ENCODE measurements around the gene MAIP1.

DNA sequence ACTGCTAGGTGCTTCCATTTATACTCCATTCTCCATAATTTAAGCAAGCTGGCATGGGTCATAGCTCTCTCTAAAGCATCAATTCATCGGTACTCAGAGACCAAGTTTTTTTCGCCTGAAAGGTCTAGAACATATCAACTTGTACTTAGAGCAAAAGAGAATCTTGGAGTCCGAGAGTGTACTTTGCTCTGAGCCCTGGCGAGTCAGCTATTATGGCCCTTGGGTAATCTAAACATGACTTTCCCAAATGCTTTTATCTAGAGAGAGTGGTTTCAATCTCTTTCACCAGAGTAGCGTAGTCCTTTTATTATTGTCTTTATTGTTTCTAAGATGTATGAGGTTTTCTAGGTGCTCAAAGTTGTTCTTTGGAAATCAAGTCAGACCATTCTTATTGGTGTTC is 34.4 kb downstream of the MAIP1 start:
- TF ChIP-seq, protein P1, sequence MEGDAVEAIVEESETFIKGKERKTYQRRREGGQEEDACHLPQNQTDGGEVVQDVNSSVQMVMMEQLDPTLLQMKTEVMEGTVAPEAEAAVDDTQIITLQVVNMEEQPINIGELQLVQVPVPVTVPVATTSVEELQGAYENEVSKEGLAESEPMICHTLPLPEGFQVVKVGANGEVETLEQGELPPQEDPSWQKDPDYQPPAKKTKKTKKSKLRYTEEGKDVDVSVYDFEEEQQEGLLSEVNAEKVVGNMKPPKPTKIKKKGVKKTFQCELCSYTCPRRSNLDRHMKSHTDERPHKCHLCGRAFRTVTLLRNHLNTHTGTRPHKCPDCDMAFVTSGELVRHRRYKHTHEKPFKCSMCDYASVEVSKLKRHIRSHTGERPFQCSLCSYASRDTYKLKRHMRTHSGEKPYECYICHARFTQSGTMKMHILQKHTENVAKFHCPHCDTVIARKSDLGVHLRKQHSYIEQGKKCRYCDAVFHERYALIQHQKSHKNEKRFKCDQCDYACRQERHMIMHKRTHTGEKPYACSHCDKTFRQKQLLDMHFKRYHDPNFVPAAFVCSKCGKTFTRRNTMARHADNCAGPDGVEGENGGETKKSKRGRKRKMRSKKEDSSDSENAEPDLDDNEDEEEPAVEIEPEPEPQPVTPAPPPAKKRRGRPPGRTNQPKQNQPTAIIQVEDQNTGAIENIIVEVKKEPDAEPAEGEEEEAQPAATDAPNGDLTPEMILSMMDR (conservative IDR thresholded peaks at IDR 0.05), result no peak
- no peak for TF ChIP-seq ZFX (IDR thresholded peaks at IDR 0.05)

Data from C4-2B (cell line).